GM12878 (cell line): ENCODE data around the gene TCTN1. TPM values are rescaled to one million over a fixed set of nuclear protein-coding genes. Genes with fewer than 3 reads are reported as not detected.

Experiments
- ATAC-seq: fragments of 200-7000 bp; cut with Tn5 transposase; 3 replicates; pipeline ENCODE4 v1.9.1; 2020; ENCODE audit warnings: mild to moderate bottlenecking, moderate library complexity
- BruUV-seq: library from RNA; stranded (reverse); fragments of 400-500 nt; replicated peaks from 2 replicates; lab custom pipeline; 2021; lab: Mats Ljungman, UMichigan
- CTCF ChIA-PET: fragments of 300-600 bp; sonication (Branson Sonifier 250); formaldehyde crosslinking; extraction: SDS; loops from one replicate; lab custom pipeline; 2021; ENCODE audit warnings: inconsistent platforms; lab: Yijun Ruan, JAX
- POLR2A ChIA-PET: fragments of 350-600 bp; formaldehyde crosslinking; extraction: SDS; loops from one replicate; lab custom pipeline; 2021; ENCODE audit warnings: inconsistent platforms; lab: Charles Lee
- RAD21 ChIA-PET: fragments of 300-600 bp; sonication (Branson Sonifier 250); formaldehyde crosslinking; loops from one replicate; lab custom pipeline; 2023; ENCODE audit warnings: antibody characterized with exemption; ENCODE audit not compliant: unreplicated experiment; lab: Charles Lee
- SMC1A ChIA-PET: fragments of 300-600 bp; sonication (Branson Sonifier 250); formaldehyde crosslinking; loops from one replicate; lab custom pipeline; 2023; ENCODE audit not compliant: unreplicated experiment, uncharacterized antibody; lab: Charles Lee
- DNase-seq: peaks from one replicate; pipeline ENCODE4 v3.0.0-alpha.2; 2011; ENCODE audit warnings: low read depth, low spot score
- FAIRE-seq: peaks from 3 replicates; lab custom pipeline; 2011; peaks lifted over from hg19 to GRCh38; lab: Jason Lieb, UNC
- H2AFZ ChIP-seq: 2 replicates; pipeline ENCODE4 v1.6.0; 2011; ENCODE audit warnings: low read depth, low read length, control low read depth; ENCODE audit not compliant: control insufficient read depth
- H3K27ac ChIP-seq: 2 replicates; pipeline ENCODE4 v1.5.1; 2011; ENCODE audit warnings: control low read depth; ENCODE audit not compliant: control insufficient read depth, insufficient read depth
- H3K27me3 ChIP-seq, 2 experiments: replicated peaks in 1 of 2; 2 replicates each; pipeline versions ENCODE4 v1.6.0 to v1.6.1; 2011; ENCODE audit warnings: low read length in 1 of 2; ENCODE audit not compliant: control insufficient read depth in 2 of 2, insufficient read depth in 2 of 2
- H3K36me3 ChIP-seq, 2 experiments: 2 replicates each; pipeline ENCODE4 v1.5.1; 2011; ENCODE audit warnings: low read length in 1 of 2; ENCODE audit not compliant: control insufficient read depth in 2 of 2, insufficient read depth in 2 of 2
- H3K4me1 ChIP-seq: 2 replicates; pipeline ENCODE4 v1.6.1; 2011; ENCODE audit warnings: mild to moderate bottlenecking, low read length, moderate library complexity, mixed read lengths; ENCODE audit not compliant: control insufficient read depth, insufficient read depth
- H3K4me2 ChIP-seq: 2 replicates; pipeline ENCODE4 v1.6.0; 2011; ENCODE audit warnings: control low read depth; ENCODE audit not compliant: control insufficient read depth, insufficient read depth
- H3K4me3 ChIP-seq: fragments of 200-600 bp; sonication (generic); 2 replicates; pipeline ENCODE4 v1.5.1; 2016
- H3K79me2 ChIP-seq: 2 replicates; pipeline ENCODE4 v1.6.0; 2011; ENCODE audit warnings: low read length; ENCODE audit not compliant: control insufficient read depth, insufficient read depth
- H3K9ac ChIP-seq: 2 replicates; pipeline ENCODE4 v1.8.0; 2011; ENCODE audit warnings: low read length, control low read depth, mixed read lengths; ENCODE audit not compliant: control insufficient read depth, insufficient read depth
- H3K9me3 ChIP-seq: replicated peaks from 3 replicates; pipeline ENCODE4 v1.5.1; 2011; ENCODE audit warnings: mild to moderate bottlenecking, low read length; ENCODE audit not compliant: control insufficient read depth, insufficient read depth
- H4K20me1 ChIP-seq: 2 replicates; pipeline ENCODE4 v1.6.0; 2011; ENCODE audit not compliant: control insufficient read depth, insufficient read depth
- BRCA1 ChIP-seq: IDR thresholded peaks from 2 replicates; pipeline ENCODE4 v1.6.1; 2011; ENCODE audit warnings: low read depth, low read length, improper control_type of control experiment
- EP300 ChIP-seq, 2 experiments: fragments of 150-350 bp in 1 of 2; IDR thresholded peaks; 2 replicates each; pipeline ENCODE4 v1.6.1; 2011 to 2012; ENCODE audit warnings: low read depth in 2 of 2, low read length in 2 of 2, borderline replicate concordance in 1 of 2, improper control_type of control experiment in 1 of 2, inconsistent platforms in 1 of 2; ENCODE audit not compliant: control insufficient read depth in 1 of 2
- ESRRA ChIP-seq: IDR thresholded peaks from 2 replicates; pipeline ENCODE4 v1.6.1; 2012; ENCODE audit warnings: mild to moderate bottlenecking, low read length, improper control_type of control experiment
- HDGF ChIP-seq: fragments of 450-650 bp; IDR thresholded peaks from 2 replicates; pipeline ENCODE4 v1.6.1; 2016; ENCODE audit warnings: antibody characterized with exemption
- IKZF2 ChIP-seq, 2 experiments: fragments of 450-650 bp; IDR thresholded peaks; 2 replicates each; pipeline ENCODE4 v1.6.1; 2017; ENCODE audit warnings: mild to moderate bottlenecking in 2 of 2, moderate library complexity in 2 of 2
- JUND ChIP-seq: IDR thresholded peaks from 2 replicates; pipeline ENCODE4 v1.6.1; 2012; ENCODE audit warnings: low read depth, mild to moderate bottlenecking, low read length, improper control_type of control experiment, moderate library complexity
- NBN ChIP-seq: fragments of 450-650 bp; IDR thresholded peaks from 2 replicates; pipeline ENCODE4 v1.6.1; 2016
- RBBP5 ChIP-seq: fragments of 200-600 bp; sonication (generic); conservative IDR thresholded peaks from 2 replicates; pipeline ENCODE4 v1.6.1; 2016
- SIX5 ChIP-seq: IDR thresholded peaks from 2 replicates; pipeline ENCODE4 v1.6.1; 2011; ENCODE audit warnings: mild to moderate bottlenecking, low read depth, low read length, moderate library complexity; ENCODE audit not compliant: severe bottlenecking
- SMARCA5 ChIP-seq: fragments of 450-650 bp; IDR thresholded peaks from 2 replicates; pipeline ENCODE4 v1.6.1; 2017; ENCODE audit warnings: mild to moderate bottlenecking
- SRF ChIP-seq, 2 experiments: IDR thresholded peaks; 2 replicates each; pipeline ENCODE4 v1.6.1; 2011; ENCODE audit warnings: low read depth in 2 of 2, low read length in 2 of 2, mild to moderate bottlenecking in 1 of 2, moderate library complexity in 1 of 2
- SUZ12 ChIP-seq: fragments of 200-600 bp; sonication (generic); IDR thresholded peaks from one replicate; pipeline ENCODE4 v1.6.1; 2018; ENCODE audit warnings: antibody characterized with exemption, mild to moderate bottlenecking; ENCODE audit not compliant: unreplicated experiment
- WGBS: methylation state at CpG from one replicate; pipeline ENCODE4 v1.1.6; 2016; ENCODE audit warnings: low lambda C conversion rate; ENCODE audit not compliant: insufficient replicate concordance, insufficient coverage; ENCODE audit errors: missing lambda C conversion rate; 5-methylcytosine and 5-hydroxymethylcytosine counted together
- in situ Hi-C: fragments of 300-500 bp; cut with MboI; formaldehyde crosslinking; loops from 9 replicates; pipeline ENCODE4 v1.14.3; 2018; ENCODE audit warnings: mixed read lengths
- intact Hi-C: fragments of 100-400 bp; cut with micrococcal nuclease; formaldehyde crosslinking; loops from one replicate; pipeline ENCODE4 v1.14.2; 2022; ENCODE audit not compliant: unreplicated experiment
- polyA plus RNA-seq, 11 experiments: library from polyadenylated mRNA; depleted of rRNA in 4 of 11; unstranded in 6 of 11; stranded (reverse) in 5 of 11; fragments of >200 nt; fragmentation: Nextera tagmentation in 4 of 11; fragmentation: Illumina TruSeq in 1 of 11; extraction: Ambion mirVana in 4 of 11; extraction: Trizol in 1 of 11; gene quantifications; 1 replicate in 1 of 11; 2 replicates in 10 of 11; pipeline versions ENCODE4 v1.2.1 to v1.2.3, GENCODE V29; 2011 to 2016; ENCODE audit warnings: inconsistent platforms in 2 of 11, missing spikeins in 2 of 11, low read depth in 1 of 11
- total RNA-seq, 4 experiments: library from RNA; depleted of rRNA in 3 of 4; stranded (reverse); fragments of >200 nt in 3 of 4; fragmentation: Illumina TruSeq in 1 of 4; extraction: Trizol in 1 of 4; gene quantifications; 2 replicates each; pipeline versions ENCODE4 v1.2.1 to v1.2.3, GENCODE V29; 2013 to 2021
- TF ChIP-seq, protein P1 (sequence below): fragments of 450-650 bp; IDR thresholded peaks from 2 replicates; pipeline ENCODE4 v1.6.1; 2017; ENCODE audit warnings: mild to moderate bottlenecking
- TF ChIP-seq, protein P2 (sequence below): fragments of 450-650 bp; IDR thresholded peaks from 2 replicates; pipeline ENCODE4 v1.6.1; 2017; ENCODE audit warnings: antibody characterized with exemption, mild to moderate bottlenecking, moderate library complexity
- TF ChIP-seq, protein P3 (sequence below): IDR thresholded peaks from 2 replicates; pipeline ENCODE4 v1.6.1; 2011; ENCODE audit warnings: mild to moderate bottlenecking, low read depth, low read length, moderate library complexity; ENCODE audit not compliant: insufficient replicate concordance

TCTN1 gene
- total and polyA plus RNA-seq, 10 of the 15 experiments (the other 5 are each of a cell fraction or from before 2014, with no cell fraction given) = 8.8 to 23.5 (median 15.3) TPM

DNA sequence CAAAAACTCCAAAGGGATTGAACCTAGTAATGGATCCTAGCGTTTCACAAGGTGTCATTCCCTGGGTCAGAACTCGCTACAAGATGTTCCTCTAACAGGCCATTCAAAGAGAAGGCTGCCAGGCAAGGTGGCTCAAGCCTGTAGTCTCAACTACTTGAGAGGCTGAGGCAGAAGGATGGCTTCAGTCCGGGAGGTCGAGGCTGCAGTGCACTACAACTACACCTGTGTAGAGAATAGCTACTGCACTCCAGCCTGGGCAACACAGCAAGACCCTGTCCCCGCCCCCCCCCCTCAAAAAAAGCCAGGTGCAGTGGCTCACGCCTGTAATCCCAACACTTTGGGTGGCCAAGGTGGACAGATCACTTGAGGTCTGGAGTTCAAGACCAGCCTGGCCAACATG lies 45.2 kb upstream of the TCTN1 start:
- no peak overlapping the region for H3K4me3 ChIP-seq
- ChIA-PET RAD21 (interaction anchor here (0.7 to 1.9 kb wide), 2 partner anchors 37 to 1563 kb away, joined by 3 to 7 read pairs; no protein-coding TSS in a partner anchor), POLR2A (interaction anchor here (1.2 kb wide), 1 partner anchor 35 kb away, joined by 9 read pairs; no protein-coding TSS in a partner anchor), CTCF (interaction anchor here (1.3 kb wide), 1 partner anchor 33 kb away, joined by 3 read pairs; no protein-coding TSS in a partner anchor), SMC1A (interaction anchor here (0.6 to 10.8 kb wide), 3 partner anchors 8 to 42 kb away, joined by 3 to 187 read pairs (median 11); no protein-coding TSS in a partner anchor)
- no peak overlapping the region for H3K4me2 ChIP-seq
- no TSS peak for BruUV-seq
- ATAC-seq = no peak
- H3K27ac ChIP-seq = no peak overlapping the region
- peaks cover 8% of the 10 kb centered on the region for H3K9me3 ChIP-seq
- WGBS = 98% methylated on average over 6 of the region's 6 CpGs
- 0 out of 2 replicates have a peak, but pooled peaks cover 8% of the 10 kb centered on the region for H4K20me1 ChIP-seq
- H3K79me2 ChIP-seq = peaks cover 82% of the 10 kb centered on the region
- DNase-seq = no peak
- intact Hi-C loops = no loop called here
- no peak overlapping the region for H3K9ac ChIP-seq
- TF ChIP-seq ESRRA = no peak
- no peak for TF ChIP-seq IKZF2 (IDR thresholded peaks at IDR 0.05)
- TF ChIP-seq SIX5 = no peak
- TF ChIP-seq, protein P1, sequence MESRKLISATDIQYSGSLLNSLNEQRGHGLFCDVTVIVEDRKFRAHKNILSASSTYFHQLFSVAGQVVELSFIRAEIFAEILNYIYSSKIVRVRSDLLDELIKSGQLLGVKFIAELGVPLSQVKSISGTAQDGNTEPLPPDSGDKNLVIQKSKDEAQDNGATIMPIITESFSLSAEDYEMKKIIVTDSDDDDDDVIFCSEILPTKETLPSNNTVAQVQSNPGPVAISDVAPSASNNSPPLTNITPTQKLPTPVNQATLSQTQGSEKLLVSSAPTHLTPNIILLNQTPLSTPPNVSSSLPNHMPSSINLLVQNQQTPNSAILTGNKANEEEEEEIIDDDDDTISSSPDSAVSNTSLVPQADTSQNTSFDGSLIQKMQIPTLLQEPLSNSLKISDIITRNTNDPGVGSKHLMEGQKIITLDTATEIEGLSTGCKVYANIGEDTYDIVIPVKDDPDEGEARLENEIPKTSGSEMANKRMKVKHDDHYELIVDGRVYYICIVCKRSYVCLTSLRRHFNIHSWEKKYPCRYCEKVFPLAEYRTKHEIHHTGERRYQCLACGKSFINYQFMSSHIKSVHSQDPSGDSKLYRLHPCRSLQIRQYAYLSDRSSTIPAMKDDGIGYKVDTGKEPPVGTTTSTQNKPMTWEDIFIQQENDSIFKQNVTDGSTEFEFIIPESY = no peak
- no peak for TF ChIP-seq JUND
- TF ChIP-seq RBBP5 = no peak
- TF ChIP-seq SRF (IDR thresholded peaks at IDR 0.05; ENCODE audit: low read depth in 2 of 2, low read length in 2 of 2) = no peak
- no peak for TF ChIP-seq NBN
- TF ChIP-seq, protein P2, sequence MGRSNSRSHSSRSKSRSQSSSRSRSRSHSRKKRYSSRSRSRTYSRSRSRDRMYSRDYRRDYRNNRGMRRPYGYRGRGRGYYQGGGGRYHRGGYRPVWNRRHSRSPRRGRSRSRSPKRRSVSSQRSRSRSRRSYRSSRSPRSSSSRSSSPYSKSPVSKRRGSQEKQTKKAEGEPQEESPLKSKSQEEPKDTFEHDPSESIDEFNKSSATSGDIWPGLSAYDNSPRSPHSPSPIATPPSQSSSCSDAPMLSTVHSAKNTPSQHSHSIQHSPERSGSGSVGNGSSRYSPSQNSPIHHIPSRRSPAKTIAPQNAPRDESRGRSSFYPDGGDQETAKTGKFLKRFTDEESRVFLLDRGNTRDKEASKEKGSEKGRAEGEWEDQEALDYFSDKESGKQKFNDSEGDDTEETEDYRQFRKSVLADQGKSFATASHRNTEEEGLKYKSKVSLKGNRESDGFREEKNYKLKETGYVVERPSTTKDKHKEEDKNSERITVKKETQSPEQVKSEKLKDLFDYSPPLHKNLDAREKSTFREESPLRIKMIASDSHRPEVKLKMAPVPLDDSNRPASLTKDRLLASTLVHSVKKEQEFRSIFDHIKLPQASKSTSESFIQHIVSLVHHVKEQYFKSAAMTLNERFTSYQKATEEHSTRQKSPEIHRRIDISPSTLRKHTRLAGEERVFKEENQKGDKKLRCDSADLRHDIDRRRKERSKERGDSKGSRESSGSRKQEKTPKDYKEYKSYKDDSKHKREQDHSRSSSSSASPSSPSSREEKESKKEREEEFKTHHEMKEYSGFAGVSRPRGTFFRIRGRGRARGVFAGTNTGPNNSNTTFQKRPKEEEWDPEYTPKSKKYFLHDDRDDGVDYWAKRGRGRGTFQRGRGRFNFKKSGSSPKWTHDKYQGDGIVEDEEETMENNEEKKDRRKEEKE = no peak
- no peak for TF ChIP-seq BRCA1
- TF ChIP-seq, protein P3, sequence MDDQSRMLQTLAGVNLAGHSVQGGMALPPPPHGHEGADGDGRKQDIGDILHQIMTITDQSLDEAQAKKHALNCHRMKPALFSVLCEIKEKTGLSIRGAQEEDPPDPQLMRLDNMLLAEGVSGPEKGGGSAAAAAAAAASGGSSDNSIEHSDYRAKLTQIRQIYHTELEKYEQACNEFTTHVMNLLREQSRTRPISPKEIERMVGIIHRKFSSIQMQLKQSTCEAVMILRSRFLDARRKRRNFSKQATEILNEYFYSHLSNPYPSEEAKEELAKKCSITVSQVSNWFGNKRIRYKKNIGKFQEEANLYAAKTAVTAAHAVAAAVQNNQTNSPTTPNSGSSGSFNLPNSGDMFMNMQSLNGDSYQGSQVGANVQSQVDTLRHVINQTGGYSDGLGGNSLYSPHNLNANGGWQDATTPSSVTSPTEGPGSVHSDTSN = no peak
- no peak for TF ChIP-seq SUZ12
- no peak for TF ChIP-seq EP300 (IDR thresholded peaks at IDR 0.05; ENCODE audit: borderline replicate concordance in 1 of 2, control insufficient read depth in 1 of 2, low read depth in 2 of 2, low read length in 2 of 2)
- TF ChIP-seq SMARCA5 = no peak
- no peak for TF ChIP-seq HDGF
- no peak overlapping the region for H2AFZ ChIP-seq
- H3K4me1 ChIP-seq = peaks cover 10% of the 10 kb centered on the region; the same call in 1 of the 2 replicates
- no peaks in the 10 kb centered on the region for H3K27me3 ChIP-seq
- in situ Hi-C loops = no loop called here
- peaks cover 0 to 9% of the 10 kb centered on the region in 2 experiments; a peak in 1 of 4 replicates for H3K36me3 ChIP-seq
- no peak for FAIRE-seq
